Hematopoietic multipotent progenitor cell treated with erythropoietin and hydrocortisone succinate and interleukin-3 and kit ligand, for 15 days (in vitro differentiated cells): Measurements from ENCODE around the gene DSCAM.
"Not testable (repeated sequence)": the region's sequence is repeated elsewhere in the genome, so short reads cannot be mapped to it uniquely, and the experiment has no call there.

ENCODE experiments used
- DNase-seq: peaks from one replicate; pipeline ENCODE4 v3.0.0-alpha.2; 2015; ENCODE audit warnings: low spot score

Gene DSCAM

GRCh38 chr21:40250514-40251294, 596.3 kb downstream of the DSCAM start:
- DNase-seq = no peak

- DNase-seq = no peak
These were observed 602.0 kb downstream of the DSCAM start for GRCh38 chr21:40244981-40245380.

DNA sequence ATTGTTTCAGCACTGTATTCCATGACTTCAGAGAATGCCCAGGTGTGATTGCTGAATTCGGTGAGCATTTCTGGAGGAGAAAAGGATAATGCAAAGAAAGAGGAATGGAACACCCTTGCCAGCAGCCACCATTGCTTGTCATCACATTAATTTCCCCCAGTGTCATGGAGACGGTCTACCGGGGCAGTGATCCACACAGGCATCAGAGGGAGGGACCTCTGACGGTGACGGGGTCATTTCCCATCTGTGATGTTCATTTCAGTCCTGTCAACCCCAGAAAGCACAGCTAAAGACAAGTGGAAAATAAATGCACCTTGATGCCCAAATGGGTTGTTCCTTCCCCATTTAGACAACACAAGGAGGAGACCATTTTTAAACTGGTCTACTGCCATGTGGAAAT, 603.3 kb downstream of the DSCAM start:
- no peak for DNase-seq

- no peak for DNase-seq
These were observed 604.2 kb downstream of the DSCAM start for GRCh38 chr21:40242586-40243265.

DNA sequence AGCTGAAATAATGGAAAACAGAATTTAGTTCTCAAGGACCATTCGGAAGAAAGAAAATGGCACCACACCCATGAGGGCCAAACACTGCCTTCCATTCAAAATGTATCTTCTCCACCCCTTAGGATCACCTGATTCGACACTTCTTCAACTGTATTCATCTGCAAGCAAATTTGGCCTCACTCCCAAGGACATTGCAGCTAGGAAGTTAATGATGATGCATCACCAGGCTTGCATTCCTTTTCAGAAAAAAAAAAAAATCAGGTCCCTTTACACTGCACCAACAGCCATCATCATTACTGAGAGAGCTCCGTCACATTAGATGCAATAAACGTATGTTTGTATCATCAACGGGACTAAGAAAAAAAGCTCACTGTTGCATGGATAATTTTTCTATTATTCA, 611.4 kb downstream of the DSCAM start:
- no peak for DNase-seq

GRCh38 chr21:40231979-40232378, 615.0 kb downstream of the DSCAM start:
- DNase-seq = no peak

DNA sequence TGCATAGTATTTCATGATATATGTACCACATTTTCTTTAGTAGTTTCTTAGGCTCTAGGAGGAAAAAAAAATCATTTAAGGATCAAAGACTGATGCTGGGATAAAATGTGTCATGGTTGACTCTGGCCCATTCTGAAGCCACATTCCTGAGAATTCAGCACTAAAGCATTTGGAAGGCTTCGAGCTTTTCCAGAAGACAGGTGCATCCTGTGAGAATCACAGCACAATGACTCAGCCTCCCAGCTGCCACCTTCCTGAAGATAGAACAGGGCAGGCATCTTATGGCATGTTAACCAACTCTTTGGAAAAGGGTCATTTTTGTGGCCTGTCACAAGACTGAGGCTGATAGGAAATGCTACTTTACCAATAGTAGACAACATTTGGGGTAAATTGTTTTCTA, 619.9 kb downstream of the DSCAM start:
- DNase-seq = no peak

DNA sequence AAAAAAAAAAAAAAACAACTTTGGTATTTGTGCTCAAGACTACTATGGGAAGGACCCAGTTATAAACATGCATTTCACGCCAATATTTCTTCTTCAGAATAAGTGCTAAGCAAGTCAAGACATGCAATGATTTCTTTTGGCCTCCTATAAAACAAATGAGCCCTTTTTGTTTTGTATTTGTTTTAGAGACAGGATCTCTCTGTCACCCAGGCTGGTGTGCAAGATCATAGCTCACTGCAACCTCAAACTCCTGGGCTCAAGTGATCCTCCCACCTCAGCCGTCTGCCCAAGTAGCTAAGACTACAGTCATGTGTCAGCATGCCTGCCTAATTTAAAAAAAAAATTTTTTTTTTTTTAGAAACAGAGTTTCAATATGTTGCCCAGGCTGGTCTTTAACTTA, 631.0 kb downstream of the DSCAM start:
- no peak for DNase-seq

DNA sequence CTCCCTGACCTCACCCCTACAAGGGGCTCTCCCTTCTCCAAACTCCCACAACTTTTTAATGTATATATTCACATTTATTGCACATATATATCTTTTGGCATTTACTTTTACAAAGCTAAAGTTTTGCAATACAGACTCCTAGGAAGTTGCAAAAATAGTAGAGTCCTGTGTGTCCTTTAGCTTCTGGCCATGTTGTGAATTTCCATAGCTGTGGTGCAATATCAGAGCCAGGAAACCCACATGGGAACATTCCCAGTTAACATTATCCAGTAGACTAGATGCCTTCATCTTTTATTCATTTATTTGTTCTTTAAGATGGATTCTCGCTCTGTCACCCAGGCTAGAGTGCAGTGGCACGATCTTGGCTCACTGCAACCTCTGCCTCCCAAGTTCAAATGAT, 636.7 kb downstream of the DSCAM start:
- no peak for DNase-seq

- no peak for DNase-seq
These were observed 638.0 kb downstream of the DSCAM start for GRCh38 chr21:40208948-40209345.

DNA sequence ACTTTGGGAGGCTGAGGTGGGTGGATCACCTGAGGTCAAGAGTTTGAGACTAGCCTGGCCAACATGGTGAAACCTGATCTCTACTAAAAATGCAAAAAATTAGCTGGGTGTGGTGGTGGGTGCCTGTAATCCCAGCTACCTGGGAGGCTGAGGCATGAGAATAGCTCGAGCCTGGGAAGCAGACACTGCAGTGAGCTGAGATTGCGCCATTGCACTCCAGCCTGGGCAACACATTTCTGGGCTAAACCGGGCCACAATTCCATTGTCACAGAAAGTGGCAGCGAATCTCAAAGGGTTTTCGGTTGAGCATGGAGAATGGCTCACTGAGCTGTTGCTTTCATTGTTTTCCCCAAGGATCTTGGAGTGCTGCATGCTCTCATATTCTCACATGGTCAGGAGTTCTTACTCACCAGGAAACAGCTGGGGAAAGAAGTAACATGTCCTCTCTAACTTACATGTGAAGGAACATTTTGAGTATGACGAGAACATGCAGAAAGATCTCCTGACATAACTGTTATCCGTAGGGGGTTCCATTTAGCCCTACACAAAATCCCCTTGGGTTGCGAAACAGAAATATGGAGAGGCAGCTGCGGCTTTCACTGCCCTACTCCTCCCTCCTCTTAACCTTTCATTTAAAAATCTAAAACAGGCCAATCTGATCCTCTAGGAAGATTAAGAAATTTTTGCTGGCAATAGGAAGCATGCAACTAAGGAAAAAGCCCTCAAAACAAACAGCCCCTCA, 638.6 kb downstream of the DSCAM start:
- no peak for DNase-seq

GRCh38 chr21:40200946-40201345, 646.0 kb downstream of the DSCAM start:
- no peak for DNase-seq

GRCh38 chr21:40200126-40200525, 646.8 kb downstream of the DSCAM start:
- DNase-seq = no peak

DNA sequence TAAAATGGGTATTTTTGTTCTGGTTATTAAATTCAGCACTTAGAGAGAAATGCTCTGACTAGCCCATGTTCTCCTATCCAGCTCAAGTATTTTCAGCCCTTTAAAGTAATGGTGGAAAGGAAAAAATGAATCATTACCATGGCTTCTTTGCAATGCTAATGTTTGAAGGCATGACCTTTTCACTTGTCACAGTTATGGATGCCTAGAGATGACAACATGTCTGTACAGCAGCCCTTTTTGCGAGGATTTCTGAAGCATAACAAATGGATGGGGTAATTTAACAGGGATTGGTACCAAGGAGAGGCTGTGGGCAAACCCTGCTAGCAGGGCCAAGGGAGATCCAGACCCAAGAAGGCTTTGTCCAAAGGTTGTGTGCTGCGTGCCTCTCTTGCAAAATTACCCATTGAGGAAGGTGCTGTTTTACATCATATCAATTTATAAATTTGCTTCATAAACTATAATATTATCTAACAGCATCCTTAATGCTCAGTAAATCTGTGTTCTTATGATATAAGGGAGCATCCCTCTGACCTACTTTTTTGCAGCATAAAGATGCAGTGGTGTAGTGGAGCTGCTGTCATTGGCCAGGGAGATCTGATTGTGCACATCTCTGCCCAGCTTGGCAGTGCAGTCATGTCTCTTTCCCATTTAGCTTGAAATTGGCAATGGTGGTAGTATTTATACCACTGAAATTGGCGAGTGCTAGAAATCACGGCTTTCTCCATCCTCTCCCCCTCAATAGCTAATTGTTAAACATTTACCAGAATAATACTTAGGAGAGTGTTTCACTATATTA, 652.6 kb downstream of the DSCAM start:
- DNase-seq = no peak

DNA sequence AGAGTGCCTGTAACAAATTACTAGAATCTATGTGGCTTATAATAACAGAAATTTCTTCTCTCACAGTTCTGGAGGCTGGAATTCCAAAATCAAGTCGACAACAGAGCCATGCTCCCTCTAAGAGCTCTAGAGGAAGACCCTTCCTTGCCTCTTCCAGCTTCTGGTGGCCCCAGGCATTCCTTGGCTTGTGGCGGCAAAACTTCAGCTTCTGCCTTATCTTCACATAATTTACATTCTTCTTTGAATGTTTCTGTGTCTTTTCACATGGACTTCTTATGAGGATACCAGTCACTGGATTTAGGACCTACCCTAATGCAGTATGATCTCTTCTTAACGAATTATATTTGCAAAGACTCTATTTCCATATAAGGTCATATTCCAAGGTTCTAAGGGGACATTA, 655.3 kb downstream of the DSCAM start:
- DNase-seq = no peak

DNA sequence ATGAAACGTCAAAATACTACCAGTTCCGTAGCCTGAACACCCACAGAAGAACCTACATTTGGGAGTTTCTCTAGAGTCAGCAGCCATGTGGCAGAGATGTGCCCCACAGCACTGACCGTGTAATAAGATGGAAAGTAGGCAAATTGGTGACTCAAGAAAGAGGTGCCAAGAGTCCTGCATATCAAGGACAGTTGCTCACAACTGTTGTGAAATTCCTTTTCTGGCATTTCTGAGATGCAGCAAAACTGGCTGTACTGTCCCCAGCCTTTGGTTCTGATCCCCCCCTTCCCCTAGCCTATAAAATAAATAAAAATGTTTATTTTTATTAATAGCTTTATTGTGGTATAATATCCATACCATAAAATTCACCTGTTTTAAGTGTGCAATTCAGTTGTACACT, 655.8 kb downstream of the DSCAM start:
- DNase-seq = no peak

- no peak for DNase-seq
These were observed 658.9 kb downstream of the DSCAM start for GRCh38 chr21:40187946-40188654.

GRCh38 chr21:40187244-40187643, 659.7 kb downstream of the DSCAM start:
- DNase-seq = no peak

GRCh38 chr21:40186045-40186444, 660.9 kb downstream of the DSCAM start:
- no peak for DNase-seq

DNA sequence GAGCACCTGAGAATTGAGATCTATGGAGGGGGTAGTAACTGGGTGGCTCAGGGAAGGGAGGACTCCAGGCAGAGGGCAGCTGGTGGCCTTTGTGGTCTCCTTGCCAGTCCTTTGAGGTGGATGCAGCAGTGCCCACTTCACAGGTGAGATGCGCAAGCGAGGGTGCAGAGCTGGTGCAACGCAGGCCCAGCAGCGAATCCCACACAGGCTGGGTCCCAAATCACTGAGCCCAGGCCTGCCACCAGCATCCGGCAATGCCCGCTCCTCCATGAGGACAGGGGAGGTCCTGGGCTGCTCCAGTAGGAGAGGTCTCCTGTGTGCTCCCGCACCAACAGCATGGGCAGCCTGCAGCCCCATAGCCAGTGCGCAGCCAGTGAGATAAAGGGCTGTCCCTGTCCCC, 661.8 kb downstream of the DSCAM start:
- no peak for DNase-seq

DNA sequence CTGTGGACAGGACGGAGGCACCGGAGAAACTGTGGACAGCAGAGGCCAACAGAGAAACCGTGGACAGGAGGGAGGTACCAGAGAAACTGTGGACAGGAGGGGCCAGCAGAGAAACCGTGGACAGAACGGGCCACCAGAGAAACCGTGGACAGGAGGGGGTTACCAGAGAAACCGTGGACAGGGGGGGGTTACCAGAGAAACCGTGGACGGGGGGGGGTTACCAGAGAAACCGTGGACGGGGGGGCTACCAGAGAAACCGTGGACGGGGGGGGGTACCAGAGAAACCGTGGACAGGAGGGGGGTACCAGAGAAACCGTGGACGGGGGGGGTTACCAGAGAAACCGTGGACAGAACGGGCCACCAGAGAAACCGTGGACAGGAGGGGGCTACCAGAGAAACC, 664.5 kb downstream of the DSCAM start:
- DNase-seq = not testable (repeated sequence)

- no peak for DNase-seq
These were observed 667.8 kb downstream of the DSCAM start for GRCh38 chr21:40179166-40179565.
